Liver (tissue), 3 donors: ENCODE measurements around the gene FOXN3.

Experiments
- CTCF ChIP-seq: fragments of 150-350 bp; IDR thresholded peaks from 2 replicates; pipeline ENCODE4 v1.5.1; 2017; ENCODE audit warnings: improper control_type of control experiment, low read depth, low read length; ENCODE audit not compliant: missing input control
- EGR1 ChIP-seq, 2 donors: IDR thresholded peaks; 2 replicates each; pipeline ENCODE4 v1.6.1; 2016 to 2018; ENCODE audit warnings: antibody characterized with exemption in 2 of 2, low read depth in 2 of 2
- FOXA2 ChIP-seq: IDR thresholded peaks from 2 replicates; pipeline ENCODE4 v1.6.1; 2016; ENCODE audit warnings: antibody characterized with exemption
- RAD21 ChIP-seq, 2 donors: IDR thresholded peaks; 2 replicates each; pipeline ENCODE4 v1.6.1; 2016; ENCODE audit warnings: antibody characterized with exemption in 2 of 2, mild to moderate bottlenecking in 2 of 2
- REST ChIP-seq: IDR thresholded peaks from 2 replicates; pipeline ENCODE4 v1.6.1; 2016; ENCODE audit warnings: antibody characterized with exemption, mild to moderate bottlenecking
- TAF1 ChIP-seq: conservative IDR thresholded peaks from 2 replicates; pipeline ENCODE4 v1.6.1; 2016; ENCODE audit warnings: antibody characterized with exemption, mild to moderate bottlenecking
- YY1 ChIP-seq: IDR thresholded peaks from 2 replicates; pipeline ENCODE4 v1.6.1; 2016; ENCODE audit warnings: antibody characterized with exemption, mild to moderate bottlenecking
- donor health status: healthy.
- donor health status: healthy.

- TF ChIP-seq REST (no peak), RAD21 (IDR thresholded peaks at IDR 0.05) (no peak), EGR1 (IDR thresholded peaks at IDR 0.05; ENCODE audit: low read depth in 2 of 2) (no peak), CTCF (no peak), TAF1 (no peak), FOXA2 (no peak), YY1 (no peak)
These were observed 175.8 kb downstream of the FOXN3 start for GRCh38 chr14:89241257-89241656.
